GM23338 (cell line): Measurements from ENCODE around the gene SLC9A2.

Experiments
- CREB1 ChIP-seq: fragments of 250-450 bp; sonication (Bioruptor Pico); IDR thresholded peaks from 2 replicates; pipeline ENCODE4 v1.5.0; 2020; ENCODE audit warnings: low read depth, mild to moderate bottlenecking, moderate library complexity
- EZH2 ChIP-seq: fragments of 200-600 bp; sonication (generic); IDR thresholded peaks from one replicate; pipeline ENCODE4 v1.8.0; 2017; ENCODE audit warnings: antibody characterized with exemption, mild to moderate bottlenecking, low read depth; ENCODE audit not compliant: unreplicated experiment
- EZH2phosphoT487 ChIP-seq: fragments of 200-600 bp; sonication (generic); IDR thresholded peaks from one replicate; pipeline ENCODE4 v1.8.1; 2018; ENCODE audit warnings: antibody characterized with exemption; ENCODE audit not compliant: unreplicated experiment
- JUNB ChIP-seq: IDR thresholded peaks from one replicate; pipeline ENCODE4 v1.6.1; 2016; ENCODE audit warnings: antibody characterized with exemption; ENCODE audit not compliant: unreplicated experiment
- POLR2AphosphoS5 ChIP-seq: IDR thresholded peaks from 2 replicates; pipeline ENCODE4 v1.6.1; 2016; ENCODE audit warnings: antibody characterized with exemption, low read depth
- STAT1 ChIP-seq: IDR thresholded peaks from one replicate; pipeline ENCODE4 v1.6.1; 2016; ENCODE audit warnings: antibody characterized with exemption; ENCODE audit not compliant: unreplicated experiment
- ZNF114 ChIP-seq: fragments of 250-450 bp; sonication (Bioruptor Pico); IDR thresholded peaks from 2 replicates; pipeline ENCODE4 v1.5.0; 2020; ENCODE audit warnings: mild to moderate bottlenecking, moderate library complexity
- ZNF331 ChIP-seq: fragments of 250-450 bp; sonication (Bioruptor Pico); IDR thresholded peaks from 2 replicates; pipeline ENCODE4 v1.5.0; 2020; ENCODE audit warnings: low read depth, mild to moderate bottlenecking, moderate library complexity
- TF ChIP-seq, protein P1 (sequence below), 2 experiments: fragments of 200-600 bp in 1 of 2; sonication (generic) in 1 of 2; conservative IDR thresholded peaks; 2 replicates each; pipeline versions ENCODE4 v1.5.1 to v1.6.1; 2016 to 2017; ENCODE audit warnings: antibody characterized with exemption in 2 of 2, low read depth in 2 of 2, mild to moderate bottlenecking in 2 of 2, moderate library complexity in 1 of 2
- TF ChIP-seq, protein P2 (sequence below): IDR thresholded peaks from 2 replicates; pipeline ENCODE4 v1.6.1; 2016; ENCODE audit warnings: antibody characterized with exemption
- TF ChIP-seq, protein P3 (sequence below): IDR thresholded peaks from one replicate; pipeline ENCODE4 v1.6.1; 2018; ENCODE audit warnings: antibody characterized with exemption; ENCODE audit not compliant: unreplicated experiment

DNA sequence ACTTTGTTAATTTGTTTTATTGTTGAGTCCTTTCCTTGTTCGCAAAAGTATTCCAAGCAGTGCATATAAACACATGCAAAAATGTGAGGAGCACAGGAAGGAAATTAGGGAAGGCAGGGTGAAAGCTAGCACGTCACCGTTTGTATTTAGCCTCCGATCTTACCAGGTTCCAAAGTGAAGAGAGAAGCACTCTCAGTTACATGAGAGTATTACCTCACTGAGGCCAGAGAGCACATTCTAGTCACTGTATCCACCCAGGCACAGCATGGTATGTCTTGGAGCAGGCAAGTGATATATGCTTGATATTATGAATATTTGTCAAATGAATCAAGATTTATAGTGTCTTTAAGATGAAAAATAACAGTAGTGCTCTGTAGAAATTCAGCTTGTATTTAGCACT lies 135.9 kb downstream of the SLC9A2 start:
- TF ChIP-seq, protein P1, sequence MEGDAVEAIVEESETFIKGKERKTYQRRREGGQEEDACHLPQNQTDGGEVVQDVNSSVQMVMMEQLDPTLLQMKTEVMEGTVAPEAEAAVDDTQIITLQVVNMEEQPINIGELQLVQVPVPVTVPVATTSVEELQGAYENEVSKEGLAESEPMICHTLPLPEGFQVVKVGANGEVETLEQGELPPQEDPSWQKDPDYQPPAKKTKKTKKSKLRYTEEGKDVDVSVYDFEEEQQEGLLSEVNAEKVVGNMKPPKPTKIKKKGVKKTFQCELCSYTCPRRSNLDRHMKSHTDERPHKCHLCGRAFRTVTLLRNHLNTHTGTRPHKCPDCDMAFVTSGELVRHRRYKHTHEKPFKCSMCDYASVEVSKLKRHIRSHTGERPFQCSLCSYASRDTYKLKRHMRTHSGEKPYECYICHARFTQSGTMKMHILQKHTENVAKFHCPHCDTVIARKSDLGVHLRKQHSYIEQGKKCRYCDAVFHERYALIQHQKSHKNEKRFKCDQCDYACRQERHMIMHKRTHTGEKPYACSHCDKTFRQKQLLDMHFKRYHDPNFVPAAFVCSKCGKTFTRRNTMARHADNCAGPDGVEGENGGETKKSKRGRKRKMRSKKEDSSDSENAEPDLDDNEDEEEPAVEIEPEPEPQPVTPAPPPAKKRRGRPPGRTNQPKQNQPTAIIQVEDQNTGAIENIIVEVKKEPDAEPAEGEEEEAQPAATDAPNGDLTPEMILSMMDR (conservative IDR thresholded peaks at IDR 0.05; ENCODE audit: low read depth in 2 of 2) = no peak
- no peak for TF ChIP-seq POLR2AphosphoS5
- no peak for TF ChIP-seq ZNF114 (CRISPR knock-in tag)
- TF ChIP-seq, protein P2, sequence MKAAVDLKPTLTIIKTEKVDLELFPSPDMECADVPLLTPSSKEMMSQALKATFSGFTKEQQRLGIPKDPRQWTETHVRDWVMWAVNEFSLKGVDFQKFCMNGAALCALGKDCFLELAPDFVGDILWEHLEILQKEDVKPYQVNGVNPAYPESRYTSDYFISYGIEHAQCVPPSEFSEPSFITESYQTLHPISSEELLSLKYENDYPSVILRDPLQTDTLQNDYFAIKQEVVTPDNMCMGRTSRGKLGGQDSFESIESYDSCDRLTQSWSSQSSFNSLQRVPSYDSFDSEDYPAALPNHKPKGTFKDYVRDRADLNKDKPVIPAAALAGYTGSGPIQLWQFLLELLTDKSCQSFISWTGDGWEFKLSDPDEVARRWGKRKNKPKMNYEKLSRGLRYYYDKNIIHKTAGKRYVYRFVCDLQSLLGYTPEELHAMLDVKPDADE = no peak
- no peak for TF ChIP-seq EZH2
- no peak for TF ChIP-seq ZNF331
- no peak for TF ChIP-seq CREB1 (CRISPR knock-in tag)
- no peak for TF ChIP-seq EZH2phosphoT487
- TF ChIP-seq, protein P3, sequence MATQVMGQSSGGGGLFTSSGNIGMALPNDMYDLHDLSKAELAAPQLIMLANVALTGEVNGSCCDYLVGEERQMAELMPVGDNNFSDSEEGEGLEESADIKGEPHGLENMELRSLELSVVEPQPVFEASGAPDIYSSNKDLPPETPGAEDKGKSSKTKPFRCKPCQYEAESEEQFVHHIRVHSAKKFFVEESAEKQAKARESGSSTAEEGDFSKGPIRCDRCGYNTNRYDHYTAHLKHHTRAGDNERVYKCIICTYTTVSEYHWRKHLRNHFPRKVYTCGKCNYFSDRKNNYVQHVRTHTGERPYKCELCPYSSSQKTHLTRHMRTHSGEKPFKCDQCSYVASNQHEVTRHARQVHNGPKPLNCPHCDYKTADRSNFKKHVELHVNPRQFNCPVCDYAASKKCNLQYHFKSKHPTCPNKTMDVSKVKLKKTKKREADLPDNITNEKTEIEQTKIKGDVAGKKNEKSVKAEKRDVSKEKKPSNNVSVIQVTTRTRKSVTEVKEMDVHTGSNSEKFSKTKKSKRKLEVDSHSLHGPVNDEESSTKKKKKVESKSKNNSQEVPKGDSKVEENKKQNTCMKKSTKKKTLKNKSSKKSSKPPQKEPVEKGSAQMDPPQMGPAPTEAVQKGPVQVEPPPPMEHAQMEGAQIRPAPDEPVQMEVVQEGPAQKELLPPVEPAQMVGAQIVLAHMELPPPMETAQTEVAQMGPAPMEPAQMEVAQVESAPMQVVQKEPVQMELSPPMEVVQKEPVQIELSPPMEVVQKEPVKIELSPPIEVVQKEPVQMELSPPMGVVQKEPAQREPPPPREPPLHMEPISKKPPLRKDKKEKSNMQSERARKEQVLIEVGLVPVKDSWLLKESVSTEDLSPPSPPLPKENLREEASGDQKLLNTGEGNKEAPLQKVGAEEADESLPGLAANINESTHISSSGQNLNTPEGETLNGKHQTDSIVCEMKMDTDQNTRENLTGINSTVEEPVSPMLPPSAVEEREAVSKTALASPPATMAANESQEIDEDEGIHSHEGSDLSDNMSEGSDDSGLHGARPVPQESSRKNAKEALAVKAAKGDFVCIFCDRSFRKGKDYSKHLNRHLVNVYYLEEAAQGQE = no peak
- TF ChIP-seq JUNB = no peak
- TF ChIP-seq STAT1 = no peak
